ENCODE results near the gene WDR88.

WDR88 gene

GRCh38 chr19:33157906-33158305, 26.0 kb downstream of the WDR88 start:
- Histone ChIP-seq H3K27me3 (ENCODE audit: insufficient read depth, poor library complexity, severe bottlenecking) (no peaks in the 10 kb centered on the region), H3K4me3 (replicated peaks; ENCODE audit: insufficient read depth, low read length) (no peak overlapping the region), H3K27ac (replicated peaks) (peak overlapping the region; percentile 61)
- peak in 1 of 2 experiments; percentile 53 for DNase-seq (ENCODE audit: low read depth in 1 of 2, low spot score in 1 of 2)
- TF ChIP-seq SPI1 (IDR thresholded peaks at IDR 0.05; ENCODE audit: borderline replicate concordance, low read depth) (peak; percentile 78; the same call in 1 of the 2 replicates), REST (IDR thresholded peaks at IDR 0.05; ENCODE audit: insufficient replicate concordance, low read depth) (no peak), POLR2AphosphoS5 (IDR thresholded peaks at IDR 0.05; ENCODE audit: low read depth) (no peak)

- H3K27ac ChIP-seq (replicated peaks), result peak overlapping the region; percentile 61
- no peak overlapping the region for H3K4me3 ChIP-seq (replicated peaks; ENCODE audit: insufficient read depth, low read length)
- TF ChIP-seq POLR2AphosphoS5 (IDR thresholded peaks at IDR 0.05; ENCODE audit: low read depth) (no peak), GABPA (IDR thresholded peaks at IDR 0.05; ENCODE audit: low read depth) (no peak), SPI1 (IDR thresholded peaks at IDR 0.05; ENCODE audit: borderline replicate concordance, low read depth) (no peak)
- H3K27me3 ChIP-seq (ENCODE audit: insufficient read depth, poor library complexity, severe bottlenecking), result no peaks in the 10 kb centered on the region
- DNase-seq (ENCODE audit: low read depth in 1 of 2, low spot score in 1 of 2), result no peak
Measured at GRCh38 chr19:33158365-33158764, 26.5 kb downstream of the WDR88 start.

- Histone ChIP-seq H3K27me3 (ENCODE audit: insufficient read depth, poor library complexity, severe bottlenecking) (no peaks in the 10 kb centered on the region), H3K4me3 (replicated peaks; ENCODE audit: insufficient read depth, low read length) (no peak overlapping the region), H3K27ac (replicated peaks) (peak overlapping the region; percentile 78; the same call in 1 of the 2 replicates)
- TF ChIP-seq POLR2AphosphoS5 (IDR thresholded peaks at IDR 0.05; ENCODE audit: low read depth), result no peak
- no peak for TF ChIP-seq CTCF (IDR thresholded peaks at IDR 0.05; ENCODE audit: insufficient read depth, low read length)
- TF ChIP-seq SPI1 (IDR thresholded peaks at IDR 0.05; ENCODE audit: borderline replicate concordance, low read depth), result no peak
- TF ChIP-seq REST (IDR thresholded peaks at IDR 0.05; ENCODE audit: insufficient replicate concordance, low read depth), result no peak
- TF ChIP-seq GABPA (IDR thresholded peaks at IDR 0.05; ENCODE audit: low read depth), result no peak
- DNase-seq (ENCODE audit: low read depth in 1 of 2, low spot score in 1 of 2), result no peak
Measured at GRCh38 chr19:33159149-33159548, 27.2 kb downstream of the WDR88 start.

GRCh38 chr19:33159893-33160292, 28.0 kb downstream of the WDR88 start:
- no peak for DNase-seq (ENCODE audit: low read depth in 1 of 2, low spot score in 1 of 2)
- TF ChIP-seq GABPA (IDR thresholded peaks at IDR 0.05; ENCODE audit: low read depth), result no peak
- no peak for TF ChIP-seq SPI1 (IDR thresholded peaks at IDR 0.05; ENCODE audit: borderline replicate concordance, low read depth)
- TF ChIP-seq REST (IDR thresholded peaks at IDR 0.05; ENCODE audit: insufficient replicate concordance, low read depth), result no peak
- no peak for TF ChIP-seq CTCF (IDR thresholded peaks at IDR 0.05; ENCODE audit: insufficient read depth, low read length)
- TF ChIP-seq POLR2AphosphoS5 (IDR thresholded peaks at IDR 0.05; ENCODE audit: low read depth), result no peak
- peak overlapping the region; percentile 78 for H3K27ac ChIP-seq (replicated peaks)
- no peak overlapping the region for H3K4me3 ChIP-seq (replicated peaks; ENCODE audit: insufficient read depth, low read length)
- H3K27me3 ChIP-seq (ENCODE audit: insufficient read depth, poor library complexity, severe bottlenecking), result no peaks in the 10 kb centered on the region
